HepG2 (cell line): ENCODE measurements around the gene ANAPC2. TPM values are rescaled to one million over a fixed set of nuclear protein-coding genes. Genes with fewer than 3 reads are reported as not detected.

Source experiments
- AGO1 ChIP-seq: fragments of 200-400 bp; formaldehyde crosslinking; IDR thresholded peaks from 2 replicates; pipeline ENCODE4 v1.6.1; 2017; ENCODE audit warnings: mild to moderate bottlenecking, low read depth, low read length, moderate library complexity; ENCODE audit not compliant: poor library complexity, severe bottlenecking
- ELF1 ChIP-seq: sonication (generic); formaldehyde crosslinking; IDR thresholded peaks from 2 replicates; pipeline ENCODE4 v1.4.0; 2020; ENCODE audit warnings: missing genetic modification reagents
- KIAA2018 ChIP-seq: sonication (generic); formaldehyde crosslinking; IDR thresholded peaks from 2 replicates; pipeline ENCODE4 v1.5.0; 2020; ENCODE audit warnings: mild to moderate bottlenecking, missing genetic modification reagents, borderline replicate concordance
- LBX2 ChIP-seq: sonication (generic); formaldehyde crosslinking; IDR thresholded peaks from 2 replicates; pipeline ENCODE4 v1.5.0; 2020; ENCODE audit warnings: missing genetic modification reagents, mild to moderate bottlenecking, borderline replicate concordance
- PRDM4 ChIP-seq: sonication (generic); formaldehyde crosslinking; IDR thresholded peaks from 2 replicates; pipeline ENCODE4 v1.9.0; 2021; ENCODE audit warnings: missing genetic modification reagents, borderline replicate concordance
- ZBTB26 ChIP-seq: IDR thresholded peaks from 2 replicates; pipeline ENCODE4 v1.6.1; 2016; ENCODE audit warnings: missing compliant biosample characterization, missing genetic modification reagents, borderline replicate concordance
- ZNF710 ChIP-seq: sonication (generic); formaldehyde crosslinking; IDR thresholded peaks from 2 replicates; pipeline ENCODE4 v1.5.0; 2020; ENCODE audit warnings: mild to moderate bottlenecking, missing genetic modification reagents, borderline replicate concordance
- ZNF724P ChIP-seq: sonication (generic); formaldehyde crosslinking; IDR thresholded peaks from 2 replicates; pipeline ENCODE4 v1.8.0; 2022; ENCODE audit warnings: missing genetic modification reagents, borderline replicate concordance
- polyA plus RNA-seq, 8 experiments: library from polyadenylated mRNA; depleted of rRNA in 3 of 8; stranded (reverse) in 7 of 8; unstranded in 1 of 8; fragments of >200 nt; fragmentation: Illumina TruSeq in 4 of 8; extraction: Trizol in 4 of 8; gene quantifications; 2 replicates each; pipeline versions ENCODE4 v1.2.1 to v1.2.3, GENCODE V29; 2011 to 2016; ENCODE audit warnings: low read depth in 4 of 8, missing spikeins in 1 of 8, mixed read lengths in 1 of 8; ENCODE audit not compliant: insufficient read depth in 1 of 8
- total RNA-seq, 5 experiments: library from RNA; depleted of rRNA; stranded (reverse); fragments of >200 nt; fragmentation: Illumina TruSeq; extraction: Trizol; gene quantifications; 2 replicates each; pipeline ENCODE4 v1.2.3, GENCODE V29; 2016; ENCODE audit warnings: low read depth in 1 of 5
- TF ChIP-seq, protein P1 (sequence below): sonication (generic); formaldehyde crosslinking; IDR thresholded peaks from 2 replicates; pipeline ENCODE4 v1.4.0; 2020; ENCODE audit warnings: mild to moderate bottlenecking, missing genetic modification reagents

ANAPC2 gene
- total and polyA plus RNA-seq, 2 of the 13 experiments (the other 11 are each of a cell fraction or from before 2014, with no cell fraction given) = 12.3 to 15.4 TPM

DNA sequence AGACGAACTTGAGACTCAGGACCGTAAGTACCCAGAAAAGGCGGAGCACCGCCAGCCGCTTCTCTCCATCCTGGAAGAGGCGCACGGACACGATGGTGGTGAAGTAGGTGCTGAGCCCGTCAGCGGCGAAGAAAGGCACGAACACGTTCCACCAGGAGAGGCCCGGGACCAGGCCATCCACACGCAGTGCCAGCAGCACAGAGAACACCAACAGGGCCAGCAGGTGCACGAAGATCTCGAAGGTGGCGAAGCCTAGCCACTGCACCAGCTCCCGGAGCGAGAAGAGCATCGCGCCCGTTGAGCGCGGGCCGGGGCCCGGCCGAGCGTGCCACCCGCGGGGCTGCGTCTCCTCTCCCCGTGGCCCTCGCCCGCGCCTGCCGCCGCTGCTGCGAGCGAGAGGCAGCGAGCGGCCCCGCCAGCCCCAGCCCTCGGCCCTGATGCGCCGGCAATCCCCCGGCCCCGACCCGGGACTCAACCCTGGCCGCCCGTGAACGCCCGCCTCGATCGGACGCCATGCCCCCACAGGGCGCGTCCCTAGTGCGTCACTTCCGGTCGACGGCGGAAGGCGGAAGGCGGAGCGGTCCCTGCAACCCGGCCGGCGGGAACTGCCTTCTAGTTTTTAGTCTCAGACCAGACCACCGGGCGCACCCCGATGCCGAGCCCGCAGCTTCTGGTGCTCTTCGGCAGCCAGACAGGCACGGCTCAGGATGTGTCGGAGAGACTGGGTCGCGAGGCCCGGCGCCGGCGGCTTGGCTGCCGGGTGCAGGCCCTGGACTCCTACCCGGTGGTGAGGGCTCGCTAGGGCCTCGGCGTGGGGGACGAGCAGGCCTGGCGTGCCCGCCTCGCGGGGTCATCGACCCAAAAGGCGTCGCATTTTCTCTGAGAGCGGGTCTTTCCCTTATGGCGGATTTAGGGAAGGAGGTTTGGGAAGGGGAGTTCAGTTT is 17.0 kb upstream of the ANAPC2 start, which contains the start of the genes NDOR1 and TMEM203 (continued):
- TF ChIP-seq PRDM4 (CRISPR knock-in tag) (no peak), ZNF724P (CRISPR knock-in tag) (peak; percentile 59; the same call in 1 of the 2 replicates), ZNF710 (peak; percentile 59), KIAA2018 (CRISPR knock-in tag) (no peak), AGO1 (no peak), ELF1 (CRISPR knock-in tag) (peak; percentile 98), LBX2 (CRISPR knock-in tag) (no peak), ZBTB26 (0 out of 2 replicates have a peak, but pooled peaks have one; percentile 33)
- TF ChIP-seq, protein P1, sequence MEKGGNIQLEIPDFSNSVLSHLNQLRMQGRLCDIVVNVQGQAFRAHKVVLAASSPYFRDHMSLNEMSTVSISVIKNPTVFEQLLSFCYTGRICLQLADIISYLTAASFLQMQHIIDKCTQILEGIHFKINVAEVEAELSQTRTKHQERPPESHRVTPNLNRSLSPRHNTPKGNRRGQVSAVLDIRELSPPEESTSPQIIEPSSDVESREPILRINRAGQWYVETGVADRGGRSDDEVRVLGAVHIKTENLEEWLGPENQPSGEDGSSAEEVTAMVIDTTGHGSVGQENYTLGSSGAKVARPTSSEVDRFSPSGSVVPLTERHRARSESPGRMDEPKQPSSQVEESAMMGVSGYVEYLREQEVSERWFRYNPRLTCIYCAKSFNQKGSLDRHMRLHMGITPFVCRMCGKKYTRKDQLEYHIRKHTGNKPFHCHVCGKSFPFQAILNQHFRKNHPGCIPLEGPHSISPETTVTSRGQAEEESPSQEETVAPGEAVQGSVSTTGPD (CRISPR knock-in tag) = no peak
